K562 (cell line): ENCODE data around the gene LMO2. TPM values are rescaled to one million over a fixed set of nuclear protein-coding genes. Genes with fewer than 3 reads are reported as not detected.

Experiments
- ATAC-seq: fragments of 200-7000 bp; cut with Tn5 transposase; 3 replicates; pipeline ENCODE4 v1.9.1; 2020; ENCODE audit warnings: moderate library complexity
- BruUV-seq: library from RNA; stranded (reverse); fragments of 400-500 nt; replicated peaks from 2 replicates; lab custom pipeline; 2021; lab: Mats Ljungman, UMichigan
- CTCF ChIA-PET: fragments of 300-600 bp; formaldehyde crosslinking; extraction: SDS; loops from one replicate; lab custom pipeline; 2021; ENCODE audit warnings: low intra/inter-chr PET ratio; lab: Yijun Ruan, JAX
- POLR2A ChIA-PET: fragments of 300-600, 350-650 bp; sonication (Branson Sonifier 250); formaldehyde crosslinking; extraction: SDS; loops from one replicate; lab custom pipeline; 2021; ENCODE audit warnings: antibody characterized with exemption, inconsistent platforms; lab: Yijun Ruan, JAX
- DNase-seq, 4 experiments: peaks; one replicate each; pipeline versions ENCODE4 v3.0.0 to v3.0.0-alpha.2; 2011 to 2018; ENCODE audit warnings: low spot score in 3 of 4, mixed read lengths in 3 of 4; ENCODE audit errors: extremely low read depth in 1 of 4
- FAIRE-seq: peaks from 2 replicates; lab custom pipeline; 2011; peaks lifted over from hg19 to GRCh38; lab: Jason Lieb, UNC
- H2AFZ ChIP-seq: 2 replicates; pipeline ENCODE4 v1.6.0; 2011; ENCODE audit warnings: low read depth, low read length, control low read depth, inconsistent platforms
- H3K27ac ChIP-seq: fragments of 200-600 bp; 3 replicates; pipeline ENCODE4 v1.8.0; 2011; ENCODE audit warnings: low read depth, mild to moderate bottlenecking, control low read depth, inconsistent platforms, low read length, moderate library complexity, mixed read lengths; ENCODE audit errors: extremely low read depth
- H3K27me3 ChIP-seq, 2 experiments: fragments of 300-600 bp in 1 of 2; 2 replicates in 1 of 2; 3 replicates in 1 of 2; pipeline versions ENCODE4 v1.6.0 to v1.8.0; 2011; ENCODE audit warnings: inconsistent platforms in 2 of 2, low read length in 2 of 2, mild to moderate bottlenecking in 1 of 2, mixed read lengths in 1 of 2, moderate library complexity in 1 of 2; ENCODE audit not compliant: control insufficient read depth in 2 of 2, insufficient read depth in 2 of 2
- H3K36me3 ChIP-seq: fragments of 300-600 bp; 3 replicates; pipeline ENCODE4 v1.8.0; 2011; ENCODE audit warnings: mild to moderate bottlenecking, low read length, inconsistent platforms; ENCODE audit not compliant: control insufficient read depth, insufficient read depth
- H3K4me1 ChIP-seq, 2 experiments: fragments of 200-600 bp in 1 of 2; replicated peaks in 1 of 2; 2 replicates in 1 of 2; 3 replicates in 1 of 2; pipeline versions ENCODE4 v1.5.1 to v1.8.0; 2011; ENCODE audit warnings: inconsistent platforms in 2 of 2, low read length in 2 of 2, mild to moderate bottlenecking in 1 of 2, mixed read lengths in 1 of 2, moderate library complexity in 1 of 2; ENCODE audit not compliant: control insufficient read depth in 2 of 2, insufficient read depth in 2 of 2
- H3K4me2 ChIP-seq: 2 replicates; pipeline ENCODE4 v1.6.1; 2011; ENCODE audit warnings: low read length, control low read depth, inconsistent platforms, mixed read lengths; ENCODE audit not compliant: insufficient read depth
- H3K4me3 ChIP-seq: fragments of 200-600 bp; sonication (generic), shearing (Covaris generic); 2 replicates; pipeline ENCODE4 v1.5.1; 2016; ENCODE audit warnings: control low read depth, inconsistent platforms
- H3K79me2 ChIP-seq: fragments of 200-600 bp; 3 replicates; pipeline ENCODE4 v1.8.0; 2011; ENCODE audit warnings: low read length, inconsistent platforms; ENCODE audit not compliant: control insufficient read depth, insufficient read depth
- H3K9ac ChIP-seq, 2 experiments: 2 replicates each; pipeline versions ENCODE4 v1.6.0 to v1.6.1; 2011; ENCODE audit warnings: low read depth in 2 of 2, low read length in 2 of 2, control low read depth in 1 of 2, inconsistent platforms in 1 of 2, mild to moderate bottlenecking in 1 of 2, mixed read lengths in 1 of 2; ENCODE audit not compliant: insufficient read depth in 1 of 2
- H3K9me1 ChIP-seq: one replicate; pipeline ENCODE4 v1.6.0; 2011; ENCODE audit warnings: inconsistent platforms, mild to moderate bottlenecking, low read length, moderate library complexity; ENCODE audit not compliant: control insufficient read depth, insufficient read depth
- H3K9me3 ChIP-seq: replicated peaks from 2 replicates; pipeline ENCODE4 v1.5.1; 2011; ENCODE audit warnings: low read depth, low read length, inconsistent platforms; ENCODE audit not compliant: control insufficient read depth, insufficient read depth
- H4K20me1 ChIP-seq: replicated peaks from 2 replicates; pipeline ENCODE4 v1.6.1; 2011; ENCODE audit warnings: low read length, inconsistent platforms, mixed read lengths; ENCODE audit not compliant: control insufficient read depth, insufficient read depth
- CBX3 ChIP-seq, 2 experiments: IDR thresholded peaks; 1 replicate in 1 of 2; 2 replicates in 1 of 2; pipeline ENCODE4 v1.6.1; 2012; ENCODE audit warnings: inconsistent platforms in 2 of 2, low read length in 2 of 2, borderline replicate concordance in 1 of 2, control low read depth in 1 of 2
- CSDE1 ChIP-seq, 2 experiments: fragments of 450-650 bp; IDR thresholded peaks; 2 replicates each; pipeline ENCODE4 v1.6.1; 2016; ENCODE audit warnings: mild to moderate bottlenecking in 1 of 2
- ETV5 ChIP-seq: sonication (generic); formaldehyde crosslinking; IDR thresholded peaks from 2 replicates; pipeline ENCODE4 v1.4.0; 2020; ENCODE audit warnings: low read depth, mild to moderate bottlenecking, missing genetic modification reagents
- JUN ChIP-seq, 2 experiments: sonication (generic) in 1 of 2; formaldehyde crosslinking in 1 of 2; IDR thresholded peaks; 2 replicates each; pipeline versions ENCODE4 v1.6.1 to v1.8.0; 2012 to 2022; ENCODE audit warnings: borderline replicate concordance in 2 of 2, mild to moderate bottlenecking in 2 of 2, improper control_type of control experiment in 1 of 2, low read depth in 1 of 2, low read length in 1 of 2, missing genetic modification reagents in 1 of 2
- RBM25 ChIP-seq: fragments of 200-400 bp; formaldehyde crosslinking; IDR thresholded peaks from 2 replicates; pipeline ENCODE4 v1.6.1; 2018; ENCODE audit warnings: low read length, low read depth, moderate library complexity; ENCODE audit not compliant: severe bottlenecking
- U2AF1 ChIP-seq: fragments of 200-400 bp; formaldehyde crosslinking; optimal IDR thresholded peaks from 2 replicates; pipeline ENCODE3; 2017; ENCODE audit warnings: mild to moderate bottlenecking, low read depth, low read length, moderate library complexity
- XRCC4 ChIP-seq: IDR thresholded peaks from one replicate; pipeline ENCODE4 v1.6.1; 2011; ENCODE audit not compliant: insufficient read depth, insufficient read length; ENCODE audit errors: extremely low read depth
- ZHX1 ChIP-seq: fragments of 150-350 bp; conservative IDR thresholded peaks from 2 replicates; pipeline ENCODE4 v1.6.1; 2014; ENCODE audit warnings: low read length
- ZNF407 ChIP-seq: fragments of 450-650 bp; IDR thresholded peaks from 2 replicates; pipeline ENCODE4 v1.6.1; 2016; ENCODE audit warnings: low read depth
- WGBS: fragments of 100-300 bp; shearing (Covaris generic); methylation state at CpG from one replicate; pipeline ENCODE4 v1.1.6; 2016; ENCODE audit warnings: low coverage, mixed read lengths; ENCODE audit not compliant: insufficient coverage; ENCODE audit errors: missing lambda C conversion rate; 5-methylcytosine and 5-hydroxymethylcytosine counted together
- in situ Hi-C: fragments of 300-500 bp; cut with MboI; formaldehyde crosslinking; loops from 4 replicates; pipeline ENCODE4 v1.15.0; 2018; ENCODE audit warnings: inconsistent platforms, mixed read lengths
- intact Hi-C: fragments of 100-400 bp; cut with micrococcal nuclease; formaldehyde crosslinking; loops from 2 replicates; pipeline ENCODE4 v1.14.2; 2022
- polyA plus RNA-seq, 8 experiments: library from polyadenylated mRNA; depleted of rRNA in 4 of 8; stranded (reverse) in 5 of 8; unstranded in 3 of 8; fragments of >200 nt; fragmentation: Nextera tagmentation in 2 of 8; fragmentation: Illumina TruSeq in 1 of 8; extraction: Ambion mirVana in 2 of 8; extraction: Trizol in 1 of 8; gene quantifications; 2 replicates each; pipeline versions ENCODE4 v1.2.1 to v1.2.3, GENCODE V29; 2011 to 2014; ENCODE audit warnings: inconsistent platforms in 1 of 8, missing spikeins in 1 of 8
- total RNA-seq, 7 experiments: library from RNA; depleted of rRNA in 6 of 7; stranded (reverse); fragments of >200 nt in 6 of 7; fragmentation: Illumina TruSeq in 2 of 7; extraction: Trizol in 2 of 7; gene quantifications; 2 replicates each; pipeline versions ENCODE4 v1.2.1 to v1.2.3, GENCODE V29; 2011 to 2021; ENCODE audit warnings: low replicate concordance in 1 of 7

The LMO2 gene
- total and polyA plus RNA-seq, 9 of the 15 experiments (the other 6 are each of a cell fraction or from before 2014, with no cell fraction given): 6.9 to 126 (median 91.5) TPM

- 83% methylated on average over 4 of the region's 4 CpGs for WGBS
- no TSS peak for BruUV-seq
- Histone ChIP-seq H3K4me1 (peaks cover 4 to 29% of the 10 kb centered on the region in 2 experiments; a peak in 3 of 5 replicates), H3K9ac (no peak overlapping the region), H3K27me3 (no peaks in the 10 kb centered on the region), H3K36me3 (no peaks in the 10 kb centered on the region), H3K27ac (no peak overlapping the region), H2AFZ (no peak overlapping the region), H3K79me2 (no peaks in the 10 kb centered on the region), H4K20me1 (no peaks in the 10 kb centered on the region), H3K9me3 (peaks cover 17% of the 10 kb centered on the region), H3K9me1 (no peaks in the 10 kb centered on the region)
- POLR2A ChIA-PET: interaction anchor here (1.6 kb wide), 1 partner anchor 48 kb away, joined by 3 read pairs; no protein-coding TSS in a partner anchor
- no peak for DNase-seq
- no peak for ATAC-seq
- no peak for FAIRE-seq
- CTCF ChIA-PET: no interaction called here
- in situ Hi-C loops: no loop called here
- intact Hi-C loops: no loop called here
- no peak for TF ChIP-seq XRCC4
- TF ChIP-seq ETV5 (CRISPR knock-in tag): no peak
- TF ChIP-seq RBM25: peak; percentile 84
- TF ChIP-seq ZHX1: no peak
- no peak for TF ChIP-seq CSDE1 (IDR thresholded peaks at IDR 0.05)
- TF ChIP-seq U2AF1: no peak
- peak; percentile 52; the same call in 1 of the 2 replicates for TF ChIP-seq ZNF407
- 0 out of 3 replicates have a peak, but pooled peaks of 1 of the 2 experiments have one; percentile 16 for TF ChIP-seq CBX3 (IDR thresholded peaks at IDR 0.05; ENCODE audit: borderline replicate concordance in 1 of 2, low read length in 2 of 2)
- no peak for TF ChIP-seq JUN (IDR thresholded peaks at IDR 0.05; ENCODE audit: borderline replicate concordance, low read depth, low read length)
- TF ChIP-seq JUN (CRISPR knock-in tag; IDR thresholded peaks at IDR 0.05; ENCODE audit: borderline replicate concordance): no peak
- TF ChIP-seq, all 486 proteins: peak for 3
- Histone ChIP-seq H3K4me2 (no peak overlapping the region), H3K4me3 (no peak overlapping the region)
Measured at GRCh38 chr11:33928564-33928963, 36.7 kb upstream of the LMO2 start.
